Esophagus squamous epithelium (tissue), 4 donors: ENCODE measurements around the gene CNTN1.

ENCODE experiments used
- CTCF ChIP-seq, 6 experiments: fragments of 450-650 bp in 4 of 6; fragments of 200-600 bp in 2 of 6; sonication (generic) in 2 of 6; IDR thresholded peaks; one replicate each; pipeline ENCODE4 v1.5.1; 2016 to 2019; ENCODE audit warnings: antibody characterized with exemption in 6 of 6, mild to moderate bottlenecking in 4 of 6, moderate library complexity in 4 of 6
- POLR2A ChIP-seq, 4 donors: fragments of 450-650 bp; IDR thresholded peaks; one replicate each; pipeline ENCODE4 v1.6.1; 2017; ENCODE audit warnings: antibody characterized with exemption in 4 of 4, mild to moderate bottlenecking in 4 of 4, moderate library complexity in 3 of 4

GRCh38 chr12:40733871-40734270 lies 41.6 kb downstream of the CNTN1 start:
- TF ChIP-seq POLR2A (IDR thresholded peaks at IDR 0.05) (no peak), CTCF (IDR thresholded peaks at IDR 0.05) (no peak)
